T-cell (primary cell): ENCODE measurements around the gene ZNF44. TPM values are rescaled to one million over a fixed set of nuclear protein-coding genes. Genes with fewer than 3 reads are reported as not detected.

Experiments used
- ATAC-seq, 4 experiments: fragments of 200-7000 bp in 3 of 4; fragments of 150-1000 bp in 1 of 4; cut with Tn5 transposase; replicated peaks in 1 of 4; 1 replicate in 3 of 4; 2 replicates in 1 of 4; pipeline ENCODE4 v1.10.0; 2021; ENCODE audit warnings: moderate library complexity in 3 of 4, mild to moderate bottlenecking in 2 of 4, moderate number of reproducible peaks in 1 of 4
- CTCF ChIA-PET, 2 donors: fragments of 300-600 bp; sonication (Branson Sonifier 250); formaldehyde crosslinking; loops; one replicate each; lab custom pipeline; 2022; ENCODE audit warnings: antibody characterized with exemption in 2 of 2; lab: Charles Lee
- POLR2A ChIA-PET, 2 donors: fragments of 300-600 bp; sonication (Branson Sonifier 250); formaldehyde crosslinking; loops; one replicate each; lab custom pipeline; 2022; ENCODE audit warnings: antibody characterized with exemption in 2 of 2; lab: Charles Lee
- DNase-seq, 35 experiments: peaks; one replicate each; pipeline versions ENCODE4 v3.0.0 to v3.0.0-alpha.2; 2013 to 2023
- H3K27ac ChIP-seq: one replicate; pipeline ENCODE4 v1.5.1; 2013; ENCODE audit warnings: low read length
- H3K27me3 ChIP-seq, 2 experiments: replicated peaks in 1 of 2; 1 replicate in 1 of 2; 2 replicates in 1 of 2; pipeline versions ENCODE4 v1.6.1 to v1.7.0; 2013; ENCODE audit warnings: low read length in 1 of 2, mixed read lengths in 1 of 2; ENCODE audit not compliant: control insufficient read depth in 2 of 2, insufficient read depth in 2 of 2; ENCODE audit errors: extremely low read depth in 1 of 2
- H3K36me3 ChIP-seq, 2 donors: 1 replicate in 1 of 2; 2 replicates in 1 of 2; pipeline versions ENCODE4 v1.6.1 to v1.7.0; 2013; ENCODE audit warnings: low read length in 1 of 2; ENCODE audit not compliant: control insufficient read depth in 2 of 2, insufficient read depth in 1 of 2; ENCODE audit errors: extremely low read depth in 1 of 2
- H3K4me1 ChIP-seq, 2 experiments: 1 replicate in 1 of 2; 2 replicates in 1 of 2; pipeline versions ENCODE4 v1.6.1 to v1.7.0; 2013; ENCODE audit warnings: low read length in 2 of 2, mixed read lengths in 1 of 2; ENCODE audit not compliant: insufficient read depth in 2 of 2, control insufficient read depth in 1 of 2; ENCODE audit errors: extremely low read depth in 1 of 2
- H3K4me3 ChIP-seq, 2 donors: 1 replicate in 1 of 2; 2 replicates in 1 of 2; pipeline versions ENCODE4 v1.5.1 to v1.7.0; 2013; ENCODE audit warnings: mild to moderate bottlenecking in 2 of 2, low read length in 1 of 2, moderate library complexity in 1 of 2; ENCODE audit not compliant: control insufficient read depth in 1 of 2; ENCODE audit errors: extremely low read depth in 1 of 2
- H3K9me3 ChIP-seq: 2 replicates; pipeline ENCODE4 v1.7.0; 2013
- H3K27ac Mint-ChIP-seq, 2 donors: one replicate each; pipeline ENCODE4 v1.8.0; 2020 to 2021; ENCODE audit warnings: mild to moderate bottlenecking in 2 of 2, mixed read lengths in 2 of 2
- H3K27me3 Mint-ChIP-seq, 2 donors: one replicate each; pipeline ENCODE4 v1.8.0; 2021 to 2022; ENCODE audit warnings: mixed read lengths in 2 of 2
- H3K36me3 Mint-ChIP-seq: one replicate; pipeline ENCODE4 v1.8.0; 2021; ENCODE audit warnings: mixed read lengths
- H3K4me1 Mint-ChIP-seq, 3 donors: one replicate each; pipeline ENCODE4 v1.8.0; 2020 to 2022; ENCODE audit warnings: mixed read lengths in 3 of 3, mild to moderate bottlenecking in 1 of 3
- H3K4me3 Mint-ChIP-seq, 3 donors: one replicate each; pipeline ENCODE4 v1.8.0; 2020 to 2022; ENCODE audit warnings: mild to moderate bottlenecking in 3 of 3, mixed read lengths in 3 of 3, moderate library complexity in 3 of 3
- H3K9me3 Mint-ChIP-seq, 3 donors: one replicate each; pipeline ENCODE4 v1.8.0; 2020 to 2022; ENCODE audit warnings: mixed read lengths in 3 of 3
- WGBS: methylation state at CpG from one replicate; pipeline ENCODE4 v1.1.5; 2013; ENCODE audit warnings: missing lambda C conversion rate; ENCODE audit not compliant: insufficient coverage; 5-methylcytosine and 5-hydroxymethylcytosine counted together
- total RNA-seq, 35 experiments: library from RNA in 6 of 35; stranded (reverse) in 6 of 35; fragments of 120-200 nt in 1 of 35; gene quantifications; one replicate each; pipeline versions ENCODE4 v1.2.1 to v1.2.4 and lab custom pipeline; 2013 to 2026

ZNF44 gene
- total RNA-seq, 5 donors from 2014 or later (not counting 1 experiment from before 2014, with no cell fraction given): 22.8 to 65.1 (median 58.5) TPM

GRCh38 chr19:12287958-12288500, 6.7 kb downstream of the ZNF44 start:
- Mint-ChIP-seq H3K4me3 (no peak overlapping the region), H3K27ac (peak overlapping the region; percentile 89 to 98), H3K36me3 (peaks cover 38% of the 10 kb centered on the region), H3K4me1 (peaks cover 53 to 61% (median 56%) of the 10 kb centered on the region in 3 donors), H3K9me3 (peaks cover 0 to 3% (median 0%) of the 10 kb centered on the region in 3 donors), H3K27me3 (no peaks in the 10 kb centered on the region)
- no peak for ATAC-seq
- WGBS: 100% methylated on average over 1 of the region's 1 CpG
- Histone ChIP-seq H3K9me3 (no peaks in the 10 kb centered on the region), H3K27me3 (no peaks in the 10 kb centered on the region), H3K27ac (peak overlapping the region; percentile 75), H3K4me3 (no peak overlapping the region), H3K36me3 (peaks cover 0 to 6% of the 10 kb centered on the region in 2 donors), H3K4me1 (peaks cover 19 to 44% of the 10 kb centered on the region in 2 experiments)
- CTCF ChIA-PET: no interaction called here
- POLR2A ChIA-PET: no interaction called here
- no peak for DNase-seq

GRCh38 chr19:12284631-12285030, 10.1 kb downstream of the ZNF44 start:
- peaks cover 56 to 64% (median 60%) of the 10 kb centered on the region in 3 donors for H3K4me1 Mint-ChIP-seq
- POLR2A ChIA-PET: no interaction called here
- Histone ChIP-seq H3K9me3 (no peaks in the 10 kb centered on the region), H3K27ac (no peak overlapping the region), H3K4me1 (peaks cover 9 to 18% of the 10 kb centered on the region in 2 experiments), H3K4me3 (no peak overlapping the region), H3K36me3 (peaks cover 0 to 6% of the 10 kb centered on the region in 2 donors), H3K27me3 (no peaks in the 10 kb centered on the region)
- CTCF ChIA-PET: no interaction called here
- H3K27ac Mint-ChIP-seq: peak overlapping the region in 1 of 2 donors; percentile 22
- no peak for DNase-seq
- H3K36me3 Mint-ChIP-seq: peaks cover 49% of the 10 kb centered on the region
- peaks cover 0 to 14% (median 8%) of the 10 kb centered on the region in 3 donors for H3K9me3 Mint-ChIP-seq
- H3K27me3 Mint-ChIP-seq: no peaks in the 10 kb centered on the region
- no peak for ATAC-seq
- no peak overlapping the region for H3K4me3 Mint-ChIP-seq
- 98% methylated on average over 18 of the region's 18 CpGs for WGBS

- DNase-seq (no peak), ATAC-seq (no peak)
- Mint-ChIP-seq H3K27me3 (no peaks in the 10 kb centered on the region), H3K27ac (no peak overlapping the region), H3K9me3 (peaks cover 0 to 14% (median 12%) of the 10 kb centered on the region in 3 donors), H3K36me3 (peaks cover 51% of the 10 kb centered on the region), H3K4me1 (peaks cover 56 to 64% (median 60%) of the 10 kb centered on the region in 3 donors), H3K4me3 (no peak overlapping the region)
- Histone ChIP-seq H3K27me3 (no peaks in the 10 kb centered on the region), H3K4me3 (no peak overlapping the region), H3K27ac (no peak overlapping the region), H3K9me3 (no peaks in the 10 kb centered on the region), H3K36me3 (peaks cover 0 to 6% of the 10 kb centered on the region in 2 donors), H3K4me1 (peaks cover 7 to 15% of the 10 kb centered on the region in 2 experiments)
- WGBS: 100% methylated on average over 5 of the region's 14 CpGs
- ChIA-PET POLR2A (no interaction called here), CTCF (no interaction called here)
These were observed 10.5 kb downstream of the ZNF44 start for GRCh38 chr19:12284226-12284625.

- Histone ChIP-seq H3K4me3 (no peak overlapping the region), H3K27me3 (no peaks in the 10 kb centered on the region), H3K27ac (peak overlapping the region; percentile 0), H3K36me3 (peaks cover 4 to 35% of the 10 kb centered on the region in 2 donors), H3K9me3 (peaks cover 3% of the 10 kb centered on the region), H3K4me1 (peaks cover 0 to 6% of the 10 kb centered on the region in 2 experiments)
- peaks cover 77% of the 10 kb centered on the region for H3K36me3 Mint-ChIP-seq
- 20% methylated on average over 1 of the region's 2 CpGs for WGBS
- ATAC-seq: peak in 2 of 4 experiments; percentile 53 to 63
- peaks cover 8 to 45% (median 42%) of the 10 kb centered on the region in 3 donors for H3K9me3 Mint-ChIP-seq
- H3K4me3 Mint-ChIP-seq: peak overlapping the region in 2 of 3 donors; percentile 37 to 61
- peak in 1 of 35 experiments; percentile 5 for DNase-seq
- H3K27me3 Mint-ChIP-seq: no peaks in the 10 kb centered on the region
- H3K27ac Mint-ChIP-seq: peak overlapping the region; percentile 69 to 82
- H3K4me1 Mint-ChIP-seq: peaks cover 51 to 61% (median 55%) of the 10 kb centered on the region in 3 donors
- CTCF ChIA-PET: interaction anchor here in 1 of 2 donors (0.5 kb wide), 1 partner anchor 14 kb away, joined by 3 read pairs; no protein-coding TSS in a partner anchor
- POLR2A ChIA-PET: interaction anchor here in 1 of 2 donors (0.6 kb wide), 1 partner anchor 177 kb away, joined by 3 read pairs; no protein-coding TSS in a partner anchor
These were observed 16.0 kb downstream of the ZNF44 start for GRCh38 chr19:12278713-12279112.

GRCh38 chr19:12272980-12273901, 21.4 kb downstream of the ZNF44 start:
- 98% methylated on average over 5 of the region's 11 CpGs for WGBS
- POLR2A ChIA-PET: interaction anchor here in 1 of 2 donors (0.7 kb wide), 1 partner anchor 17 kb away, joined by 12 read pairs; no protein-coding TSS in a partner anchor

GRCh38 chr19:12272386-12272785, 22.3 kb downstream of the ZNF44 start:
- H3K27me3 Mint-ChIP-seq: no peaks in the 10 kb centered on the region
- 92% methylated on average over 2 of the region's 5 CpGs for WGBS
- H3K36me3 Mint-ChIP-seq: peaks cover 77% of the 10 kb centered on the region
- no peak overlapping the region for H3K27ac ChIP-seq
- ChIA-PET CTCF (no interaction called here), POLR2A (no interaction called here)
- no peak for ATAC-seq
- H3K4me1 ChIP-seq: no peaks in the 10 kb centered on the region
- peaks cover 40% of the 10 kb centered on the region for H3K9me3 ChIP-seq
- no peak for DNase-seq
- no peak overlapping the region for H3K27ac Mint-ChIP-seq
- no peak overlapping the region for H3K4me3 Mint-ChIP-seq
- H3K4me3 ChIP-seq: peak overlapping the region in 1 of 2 donors; percentile 21
- H3K9me3 Mint-ChIP-seq: peaks cover 29 to 64% (median 63%) of the 10 kb centered on the region in 3 donors
- peaks cover 8 to 51% of the 10 kb centered on the region in 2 donors for H3K36me3 ChIP-seq
- peaks cover 7 to 10% (median 9%) of the 10 kb centered on the region in 3 donors for H3K4me1 Mint-ChIP-seq
- no peaks in the 10 kb centered on the region for H3K27me3 ChIP-seq

More at GRCh38 chr19:12272980-12273901, 21.4 kb downstream of the ZNF44 start:
- peak overlapping the region in 1 of 2 donors; percentile 12 for H3K4me3 ChIP-seq
- DNase-seq: no peak
- Mint-ChIP-seq H3K9me3 (peaks cover 29 to 63% (median 63%) of the 10 kb centered on the region in 3 donors), H3K4me1 (peaks cover 12 to 16% (median 16%) of the 10 kb centered on the region in 3 donors), H3K36me3 (peaks cover 80% of the 10 kb centered on the region), H3K4me3 (peak overlapping the region in 1 of 3 donors; percentile 21), H3K27ac (no peak overlapping the region), H3K27me3 (no peaks in the 10 kb centered on the region)
- H3K27ac ChIP-seq: no peak overlapping the region
- CTCF ChIA-PET: interaction anchor here in 1 of 2 donors (0.7 kb wide), 1 partner anchor 242 kb away, joined by 11 read pairs; no protein-coding TSS in a partner anchor
- H3K36me3 ChIP-seq: peaks cover 8 to 55% of the 10 kb centered on the region in 2 donors
- no peak for ATAC-seq
- peaks cover 38% of the 10 kb centered on the region for H3K9me3 ChIP-seq
- no peaks in the 10 kb centered on the region for H3K27me3 ChIP-seq
- peaks cover 0 to 3% of the 10 kb centered on the region in 2 experiments for H3K4me1 ChIP-seq
